Activated CD4-positive, CD25-positive, alpha-beta regulatory T cell treated with anti-CD3 and anti-CD28 coated beads, Interleukin-2, amount 50 U/mL, for 24 hours (primary cell): Measurements from ENCODE around the gene MCTP1.

Experiments
- ATAC-seq, 2 donors: fragments of 150-1000 bp; cut with Tn5 transposase; one replicate each; pipeline ENCODE4 v1.10.0; 2021; ENCODE audit warnings: mild to moderate bottlenecking in 1 of 2, moderate library complexity in 1 of 2

The MCTP1 gene

DNA sequence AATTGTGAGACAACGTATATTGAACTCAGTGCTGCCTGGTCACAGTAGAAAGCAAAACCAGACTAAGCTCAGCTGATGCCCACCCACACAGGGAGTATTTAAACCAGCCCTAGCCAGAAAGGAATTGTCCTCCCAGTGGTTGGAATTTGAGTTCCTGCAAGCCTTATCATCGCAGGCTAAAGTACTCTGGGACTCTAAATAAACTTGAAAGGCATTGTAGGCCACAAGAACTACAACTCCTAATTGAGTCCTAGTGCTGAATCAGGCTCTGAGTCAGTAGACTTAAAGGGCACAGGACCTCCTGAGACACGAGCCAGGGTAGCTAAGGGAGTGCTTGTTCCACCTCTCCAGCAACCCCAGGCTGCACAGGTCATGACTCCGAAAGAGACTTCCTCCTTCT is 171.4 kb downstream of the MCTP1 start:
- ATAC-seq: no peak

DNA sequence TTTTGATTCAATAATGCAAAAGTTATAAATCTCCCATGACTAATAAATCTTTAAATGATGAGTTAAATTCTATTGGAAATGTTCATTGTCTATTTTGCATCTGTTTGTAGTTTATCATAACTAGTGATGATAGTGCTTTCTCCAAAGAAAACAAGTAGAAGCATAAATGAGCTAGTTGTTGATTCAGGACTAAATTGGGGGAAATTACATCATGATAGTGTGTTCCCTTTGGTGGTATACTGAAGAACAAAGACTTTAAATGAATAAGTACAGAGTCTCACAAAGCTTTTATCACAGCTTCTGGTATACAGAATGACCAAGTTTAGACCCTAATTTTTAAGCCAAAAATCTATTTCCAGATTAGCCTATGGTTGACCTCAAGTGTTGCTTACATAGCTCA is 173.8 kb downstream of the MCTP1 start:
- ATAC-seq: no peak

DNA sequence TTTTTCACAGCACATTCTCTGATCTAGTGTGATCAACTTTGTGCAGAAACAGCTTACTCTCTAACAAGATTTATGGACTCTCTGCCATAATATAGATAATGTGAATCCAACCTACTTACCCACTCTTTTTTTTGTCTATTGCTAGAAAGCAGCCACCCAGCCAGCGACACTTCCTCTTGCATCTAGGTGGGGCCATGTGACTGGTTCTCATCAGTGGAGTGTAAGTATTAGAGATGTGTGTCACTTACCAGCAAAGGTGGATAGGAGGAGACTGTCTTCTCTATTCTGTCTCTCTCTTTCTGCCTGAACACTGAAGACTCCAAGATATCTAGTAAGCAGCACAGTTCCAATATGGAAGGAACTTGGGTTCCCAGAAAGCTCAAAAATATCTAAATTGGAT is 174.8 kb downstream of the MCTP1 start:
- no peak for ATAC-seq

DNA sequence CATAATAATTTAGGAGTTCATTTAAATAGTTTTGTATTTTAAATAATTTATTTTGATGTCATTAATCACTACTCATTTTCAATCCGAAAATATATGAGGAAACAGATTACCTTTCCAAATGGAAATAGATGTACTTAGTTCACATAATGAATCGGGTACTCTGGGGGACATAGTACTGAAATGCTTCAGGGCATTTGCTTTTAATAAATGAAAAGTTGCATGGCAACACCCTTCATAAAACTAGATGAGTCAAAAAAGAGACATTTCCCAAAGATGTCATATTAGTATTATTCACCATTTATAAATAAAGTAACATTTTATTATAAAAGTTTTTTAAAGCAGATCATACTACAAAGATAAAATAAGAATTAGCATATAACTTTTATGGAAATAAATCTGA is 177.8 kb downstream of the MCTP1 start:
- ATAC-seq: no peak

DNA sequence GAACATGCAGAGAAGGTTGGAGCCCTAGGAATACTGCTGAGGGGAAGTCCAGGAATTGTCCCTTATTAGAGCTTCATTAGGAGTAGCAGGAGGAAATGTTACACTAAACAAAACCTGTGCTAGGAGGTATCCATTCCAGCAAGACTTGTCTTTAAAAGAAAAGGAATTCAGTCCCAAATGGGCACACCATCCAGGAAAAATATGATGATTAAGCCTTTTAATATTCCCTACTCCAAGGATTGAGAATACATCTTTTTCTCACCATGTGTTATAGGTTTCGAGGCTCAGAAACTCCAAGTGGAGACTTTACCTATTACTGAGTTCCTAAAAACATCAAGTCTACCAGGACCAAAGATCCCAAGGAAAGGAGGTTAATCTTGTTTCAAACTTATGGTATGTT is 179.3 kb downstream of the MCTP1 start:
- ATAC-seq: no peak

DNA sequence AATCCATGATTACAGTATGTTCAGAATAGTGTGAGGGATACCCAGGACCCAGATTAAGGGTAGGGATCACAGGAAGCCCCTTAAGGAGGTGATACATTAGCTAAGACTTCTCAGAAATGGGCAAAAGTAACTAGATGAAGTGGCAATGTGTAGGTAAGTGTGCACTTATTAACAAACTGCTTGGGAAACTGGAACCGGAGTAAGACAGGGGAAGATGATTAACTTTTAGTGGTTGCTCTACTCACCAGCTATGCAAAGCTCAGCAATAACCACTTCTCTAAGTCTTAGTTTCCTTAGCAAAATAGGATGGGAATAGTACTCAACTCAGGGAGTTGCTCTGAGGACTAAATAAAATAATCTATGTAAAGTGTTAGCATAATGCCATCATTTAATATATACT is 182.2 kb downstream of the MCTP1 start:
- ATAC-seq: no peak

DNA sequence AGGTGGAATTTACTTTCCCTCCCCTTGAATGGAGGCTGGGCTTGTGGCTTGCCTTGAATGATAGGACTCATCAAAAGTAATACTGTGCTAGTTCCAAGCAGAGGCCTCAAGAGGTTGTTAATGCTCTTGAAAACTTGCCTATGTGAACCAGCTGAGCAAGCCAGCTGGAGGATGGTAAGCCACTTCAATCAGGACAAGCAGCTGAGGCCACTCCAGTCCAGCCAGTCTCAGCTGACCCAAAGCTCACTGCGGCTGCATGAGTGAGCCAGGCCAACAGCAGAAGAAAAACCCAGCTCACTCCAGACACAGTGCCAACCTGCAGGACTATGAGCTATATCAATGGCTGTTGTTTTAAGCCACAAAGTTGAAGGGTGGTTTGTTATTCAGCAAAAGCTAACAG is 182.8 kb downstream of the MCTP1 start:
- no peak for ATAC-seq

DNA sequence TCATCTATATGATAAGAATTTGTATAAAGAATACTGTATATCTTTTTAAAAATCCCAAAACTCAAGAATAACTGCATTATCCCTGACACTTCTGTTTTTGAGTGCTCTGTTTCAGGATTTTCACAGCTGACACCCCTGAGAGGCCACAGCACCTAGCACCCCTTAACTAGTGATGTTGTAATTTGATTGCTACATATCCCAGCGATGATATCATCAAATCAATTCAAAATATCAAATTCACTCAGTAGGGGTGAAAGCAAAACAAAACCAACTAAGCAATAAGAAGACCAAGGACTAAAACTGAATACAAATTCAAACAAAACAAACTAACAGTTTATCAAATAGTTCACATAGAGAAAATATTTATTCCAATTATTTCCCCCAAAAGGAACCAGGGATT is 184.3 kb downstream of the MCTP1 start:
- no peak for ATAC-seq

DNA sequence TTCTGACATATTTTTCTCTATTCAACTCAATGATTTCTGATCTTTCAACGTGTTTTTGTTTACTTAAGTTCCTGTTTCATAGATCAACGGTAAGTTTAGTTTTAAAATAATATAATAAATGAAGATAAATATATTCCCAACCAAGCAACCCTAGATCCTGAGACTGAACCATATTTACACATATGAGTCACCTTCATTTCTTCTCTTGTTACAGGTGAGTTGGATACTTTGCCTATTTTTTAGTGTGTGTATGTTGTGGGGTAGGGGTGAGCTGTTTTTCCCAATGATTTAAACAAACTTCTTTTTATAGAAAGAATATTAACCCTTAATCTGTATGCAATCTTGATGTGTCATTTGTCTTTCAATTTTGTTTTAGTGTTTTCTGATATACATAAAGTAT is 186.9 kb downstream of the MCTP1 start:
- ATAC-seq: no peak

DNA sequence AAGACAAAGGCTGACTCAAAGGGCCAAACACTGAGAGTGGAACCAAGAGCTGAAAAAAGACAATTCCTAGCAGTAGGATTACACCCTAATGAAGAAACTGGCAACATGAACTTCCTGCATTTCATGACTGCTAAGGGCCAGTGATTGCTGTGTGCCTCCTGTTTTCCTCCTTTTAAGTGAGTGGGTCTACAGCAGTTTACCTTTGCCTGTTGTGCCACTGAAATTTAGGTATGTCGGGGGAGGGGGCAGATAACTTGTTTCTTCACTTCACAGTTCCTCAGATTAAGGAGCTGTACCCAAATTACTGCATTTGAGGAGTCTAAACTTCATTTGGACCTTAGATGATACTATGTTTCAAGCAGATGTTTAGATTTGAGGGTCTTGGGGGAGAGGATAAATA is 191.7 kb downstream of the MCTP1 start:
- ATAC-seq: no peak

DNA sequence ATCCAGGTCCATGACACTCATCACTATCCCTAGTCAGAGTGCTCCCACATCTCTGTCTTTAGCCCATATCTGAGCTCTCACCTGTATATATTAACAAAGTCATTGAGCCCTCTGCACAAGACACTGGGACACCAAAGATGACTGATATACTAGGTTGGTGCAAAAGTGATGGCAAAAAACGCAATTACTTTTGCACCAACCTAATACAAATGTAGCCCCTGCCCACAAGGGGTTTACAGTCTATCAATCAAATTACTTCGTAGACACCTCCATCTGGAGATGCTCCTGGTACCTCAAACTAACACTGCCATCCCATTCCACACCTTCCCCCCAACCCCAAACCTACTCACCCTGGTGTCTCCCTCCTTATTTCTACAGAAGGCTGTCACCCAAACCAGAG is 194.1 kb downstream of the MCTP1 start:
- no peak for ATAC-seq

DNA sequence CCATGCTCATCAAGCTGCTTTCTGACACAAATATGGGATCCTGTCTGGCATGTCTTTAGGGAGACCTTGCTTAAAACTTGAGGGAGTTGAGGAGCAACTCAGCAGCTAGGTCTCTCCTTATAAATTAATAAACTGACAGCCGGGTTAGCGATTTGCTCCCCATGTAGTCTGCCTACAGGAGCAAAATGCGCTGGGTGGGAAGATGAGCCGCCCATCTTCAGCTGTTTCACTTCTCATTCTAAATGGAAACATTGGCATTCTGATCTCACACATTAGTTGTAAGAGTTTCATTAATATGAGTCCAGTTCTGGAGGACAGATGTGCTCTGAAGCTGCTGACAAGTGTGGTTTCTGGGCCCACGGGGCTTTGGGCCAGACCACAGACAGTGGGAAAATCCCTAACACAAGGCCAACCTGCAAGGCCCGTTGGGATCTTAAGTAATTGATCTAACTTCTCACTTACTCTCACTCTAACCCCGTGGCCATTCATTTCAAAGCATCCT is 197.0 kb downstream of the MCTP1 start:
- ATAC-seq: peak in 1 of 2 donors; percentile 27

DNA sequence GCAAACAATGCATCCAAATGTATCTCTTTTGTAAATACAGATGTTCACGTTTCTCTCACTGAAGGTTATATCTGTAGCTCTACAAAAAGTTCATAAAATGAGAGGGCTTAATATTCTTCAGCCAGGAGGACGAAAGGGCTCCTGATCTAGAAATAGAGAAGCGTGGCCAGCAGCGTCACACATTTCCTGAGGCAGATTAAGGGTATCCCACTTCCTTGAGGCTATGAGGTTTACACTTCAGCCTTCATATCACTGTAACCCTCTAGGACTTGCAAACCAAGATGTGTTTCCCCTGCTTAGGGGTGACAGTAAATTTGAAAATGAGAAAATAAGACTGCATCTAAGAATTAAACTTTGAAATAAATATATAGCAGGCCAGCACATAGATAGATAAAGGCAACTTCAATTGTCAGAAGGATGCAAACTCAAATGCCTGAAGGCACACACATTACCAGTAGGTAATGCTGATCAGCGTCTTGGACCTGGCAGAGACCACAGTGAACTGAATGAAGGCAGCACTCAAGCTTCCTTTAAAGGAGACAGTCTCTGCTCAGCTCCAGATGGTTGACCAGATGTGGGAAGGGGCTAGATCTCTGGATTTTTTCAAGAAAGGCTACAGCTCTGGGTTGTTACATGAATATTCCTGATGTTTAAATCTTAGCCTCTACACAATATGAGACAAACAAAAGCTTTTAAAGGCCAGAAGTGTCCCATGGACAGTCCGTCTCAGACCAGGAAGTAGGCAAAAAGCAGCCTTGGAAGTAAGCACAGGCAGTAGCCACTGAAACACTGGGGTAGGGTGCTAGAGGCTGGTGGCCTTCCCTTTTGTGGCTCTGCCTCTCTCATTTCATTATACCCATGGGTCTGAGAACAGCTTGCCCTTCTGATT is 197.7 kb downstream of the MCTP1 start:
- no peak for ATAC-seq

DNA sequence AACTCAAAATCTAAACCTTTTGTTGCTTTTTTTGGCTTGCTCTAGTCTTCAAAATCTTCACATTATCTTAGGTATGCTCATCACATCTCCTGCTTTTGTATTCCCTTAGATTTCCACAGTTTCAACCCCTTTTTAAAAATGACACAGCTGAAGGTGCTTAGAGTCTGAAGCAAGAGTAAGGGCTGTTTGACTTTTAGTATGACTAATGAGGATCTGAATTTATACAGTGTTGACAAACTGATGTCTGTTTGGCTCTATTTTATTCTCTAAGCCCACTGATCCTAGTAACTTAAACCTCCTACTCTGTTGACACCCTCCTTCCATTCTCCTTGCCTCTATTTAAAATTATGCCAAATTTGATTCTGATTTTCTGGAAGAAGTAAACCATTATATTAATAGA is 200.1 kb downstream of the MCTP1 start:
- ATAC-seq: no peak

DNA sequence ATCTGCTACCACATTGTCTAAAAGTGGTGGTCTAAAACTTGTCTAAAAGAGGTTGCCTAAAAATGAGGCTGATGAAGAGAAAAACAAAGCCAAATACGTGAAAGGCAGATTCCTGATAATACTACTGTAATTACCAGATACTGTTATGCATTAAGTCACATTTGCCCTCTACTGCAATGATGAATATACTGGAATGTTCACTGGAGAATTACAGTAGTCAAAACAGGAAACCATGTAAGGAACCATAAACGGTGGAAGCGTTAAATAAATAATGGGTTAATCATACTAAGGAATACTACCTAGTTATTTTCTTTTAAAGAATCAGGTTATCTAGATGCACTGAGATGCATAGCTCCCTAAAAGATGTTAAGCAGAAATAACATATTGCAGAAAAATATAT is 201.3 kb downstream of the MCTP1 start:
- ATAC-seq: no peak

DNA sequence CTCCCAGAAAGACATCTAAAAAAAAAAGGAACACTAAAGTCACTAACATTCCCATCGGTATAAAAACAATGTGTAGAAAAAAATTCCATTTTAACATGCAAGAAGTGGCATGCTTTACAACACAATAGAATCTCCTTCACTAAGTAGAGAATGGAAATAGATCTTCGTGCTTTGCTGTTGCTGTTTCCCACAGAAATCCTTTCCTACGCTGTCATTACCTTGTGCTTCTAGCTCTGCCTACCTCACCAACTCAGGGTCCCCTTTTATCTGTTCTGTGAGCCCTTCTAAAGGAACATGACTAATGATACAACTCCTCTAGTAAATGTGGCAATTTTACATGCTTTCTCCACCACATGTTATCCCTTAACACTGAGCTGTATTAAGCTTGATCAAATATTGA is 202.9 kb downstream of the MCTP1 start:
- no peak for ATAC-seq

DNA sequence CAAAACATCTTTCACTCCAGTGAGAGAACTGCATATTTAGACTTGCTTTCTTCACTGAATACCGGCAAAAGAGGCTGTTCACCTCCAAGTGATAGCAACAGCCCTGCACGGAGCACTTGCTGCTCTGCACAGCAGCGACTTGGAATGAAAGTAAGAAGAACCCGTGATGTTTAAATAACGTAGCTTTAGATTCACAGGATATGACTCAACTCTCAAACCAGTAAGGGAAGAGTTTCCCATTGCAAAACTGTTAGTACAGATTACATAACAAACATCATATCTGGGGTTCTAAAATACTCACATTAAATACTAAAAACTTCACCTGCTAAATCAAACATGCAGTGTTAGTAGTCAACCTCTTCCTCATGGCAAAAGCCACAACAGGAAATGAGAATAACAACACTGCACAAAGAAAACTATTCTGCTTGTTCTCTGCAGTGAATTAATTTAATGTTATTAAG is 203.4 kb downstream of the MCTP1 start:
- ATAC-seq: peak; percentile 49 to 58

DNA sequence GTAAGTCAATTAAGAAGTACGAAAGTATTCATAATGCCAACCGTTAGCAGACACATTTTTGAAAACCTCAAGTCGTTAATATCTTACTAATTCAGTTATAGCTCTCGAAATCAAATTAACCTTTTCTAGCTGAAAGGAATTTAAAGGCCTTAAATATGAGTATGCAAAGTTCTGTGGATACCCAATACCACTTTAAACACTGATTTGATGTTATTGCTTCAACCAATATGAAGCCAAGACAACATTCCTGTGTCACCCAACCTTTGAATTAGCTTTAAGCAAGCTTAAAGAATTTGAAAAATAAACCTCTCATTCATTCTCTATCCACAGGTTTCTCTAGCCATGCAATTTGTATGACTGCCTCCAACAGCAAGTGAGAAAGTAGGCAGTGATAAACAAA is 204.5 kb downstream of the MCTP1 start:
- no peak for ATAC-seq

DNA sequence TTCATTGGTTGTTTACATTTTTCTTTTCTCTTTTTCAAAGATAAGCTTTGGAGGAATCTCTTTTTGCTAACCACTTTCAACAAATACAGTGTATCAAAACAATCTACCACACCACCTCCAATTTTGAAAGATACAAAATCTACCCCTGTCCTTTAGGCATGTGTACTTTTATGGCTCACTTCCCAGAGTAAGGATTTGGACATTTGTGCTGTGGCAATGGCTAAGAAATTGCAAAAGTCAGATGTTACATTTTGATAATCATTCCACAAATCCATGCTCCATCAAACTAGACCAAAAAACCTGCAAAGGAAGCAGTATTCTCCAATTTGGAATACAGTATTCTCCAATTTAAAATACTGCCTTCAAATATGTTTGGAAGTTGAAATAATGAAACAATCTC is 204.9 kb downstream of the MCTP1 start:
- no peak for ATAC-seq

DNA sequence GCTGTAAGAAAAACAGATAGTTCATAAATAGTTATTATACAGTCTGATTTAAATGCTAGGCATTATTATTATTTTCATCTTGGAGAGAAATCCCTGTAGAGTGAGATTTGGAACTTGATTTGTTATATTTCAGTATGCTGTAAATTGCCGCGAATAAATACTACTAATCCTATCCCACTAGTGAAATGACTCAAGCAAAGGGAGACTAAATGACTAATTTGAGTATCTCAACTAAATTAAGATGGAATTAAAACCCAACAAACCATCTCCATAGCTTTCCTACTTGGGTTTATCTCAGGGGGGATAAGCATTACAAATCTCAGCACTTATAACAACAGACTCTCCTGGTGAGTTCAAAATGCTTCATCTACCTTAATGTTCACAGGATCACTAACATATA is 206.0 kb downstream of the MCTP1 start:
- ATAC-seq: no peak

DNA sequence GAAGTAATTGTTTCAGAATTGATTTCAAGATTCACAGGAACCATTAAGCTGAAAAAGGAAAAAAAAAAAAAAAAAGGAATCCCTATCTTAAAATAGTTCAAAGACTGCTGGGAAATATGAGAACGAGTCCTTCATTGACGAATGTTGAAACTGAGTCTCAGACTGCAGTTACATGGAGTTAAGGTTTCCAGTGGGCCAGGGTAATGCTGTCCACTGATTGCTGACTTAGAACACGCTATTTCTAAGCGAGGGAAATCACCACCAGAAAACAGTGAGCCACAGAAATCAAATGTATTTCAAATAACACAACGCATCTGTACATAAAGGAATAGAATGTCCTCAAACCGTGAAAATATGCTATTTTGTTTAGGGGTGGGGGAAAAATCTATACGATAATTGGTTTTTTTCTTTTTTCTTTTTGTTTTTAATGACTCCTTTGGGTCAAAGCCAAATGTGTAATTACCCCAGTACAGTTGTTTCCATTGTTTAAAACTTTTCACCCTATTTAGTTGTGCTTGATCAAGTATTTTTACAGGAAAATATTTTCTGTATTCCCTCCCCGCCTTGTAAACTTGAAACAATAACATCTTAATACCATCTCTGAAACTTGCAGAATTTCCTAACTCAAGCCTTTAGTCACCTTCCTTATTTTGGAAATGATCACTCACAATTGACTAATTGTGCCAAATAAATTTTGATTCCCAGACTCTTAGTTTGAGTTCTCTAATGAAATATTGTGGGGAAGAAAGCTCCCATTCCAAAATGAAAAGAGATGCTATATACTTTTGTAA is 208.3 kb downstream of the MCTP1 start:
- no peak for ATAC-seq

DNA sequence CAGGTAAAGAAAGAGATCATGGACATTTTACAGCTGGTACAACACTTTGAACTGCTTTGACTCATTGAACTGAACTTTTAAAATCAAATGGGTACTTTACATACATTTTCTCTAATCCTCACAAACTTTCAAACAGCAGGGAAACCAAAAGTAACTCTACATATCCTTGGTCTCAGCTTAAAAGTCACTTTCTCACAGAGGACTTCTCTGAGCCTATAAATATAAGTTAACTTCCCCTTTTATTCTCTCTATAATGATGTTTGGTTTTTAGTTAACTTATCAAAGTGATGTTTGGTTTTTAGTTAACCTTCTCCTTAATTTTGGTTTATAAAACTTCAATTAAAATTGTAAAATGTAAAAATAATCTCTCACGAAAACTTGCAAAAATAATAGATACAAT is 209.8 kb downstream of the MCTP1 start:
- no peak for ATAC-seq

DNA sequence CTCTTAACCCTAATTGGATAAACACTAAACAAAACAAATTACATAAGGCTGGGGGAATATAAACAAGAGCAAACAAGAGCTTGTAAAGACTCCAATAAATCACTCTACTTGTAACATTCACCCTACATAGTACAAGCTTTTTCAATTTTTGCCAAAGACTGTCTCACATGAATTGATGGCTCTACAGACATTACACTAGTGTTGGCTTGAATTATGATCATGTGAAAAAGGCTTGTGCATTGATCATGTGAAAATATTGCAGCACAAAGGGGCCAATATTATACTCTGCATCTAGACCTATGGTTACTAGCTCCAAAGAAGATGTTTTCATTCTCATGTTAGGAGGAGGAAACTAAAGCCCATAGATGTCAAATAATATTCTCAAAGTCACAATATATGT is 212.6 kb downstream of the MCTP1 start:
- ATAC-seq: no peak

DNA sequence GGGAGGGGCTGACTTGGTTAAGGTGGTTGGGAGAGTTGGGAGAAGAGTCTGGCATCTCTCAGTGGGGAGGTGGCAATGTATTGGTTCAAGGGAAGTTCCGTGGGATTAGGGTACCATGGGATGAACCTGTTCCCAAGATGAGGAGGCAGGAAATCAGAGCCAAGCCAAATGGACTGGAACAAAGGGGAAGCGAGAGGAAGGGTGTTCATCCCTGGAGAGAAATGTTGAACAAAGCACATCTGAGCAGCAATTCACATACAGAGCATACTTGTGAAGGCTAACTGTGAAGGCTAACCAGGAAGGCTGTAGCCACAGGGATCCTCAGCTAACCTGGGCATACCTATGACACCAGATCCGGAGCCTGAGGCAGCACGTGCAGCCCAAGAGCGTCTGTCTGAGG is 214.0 kb downstream of the MCTP1 start:
- no peak for ATAC-seq
